ENCODE data around the gene INHBE. TPM values are rescaled to one million over a fixed set of nuclear protein-coding genes. Genes with fewer than 3 reads are reported as not detected.

INHBE gene
- total and polyA plus RNA-seq, 2 of the 8 experiments (the other 6 are each of a cell fraction or from before 2014, with no cell fraction given): 10.2 to 18.8 TPM

DNA sequence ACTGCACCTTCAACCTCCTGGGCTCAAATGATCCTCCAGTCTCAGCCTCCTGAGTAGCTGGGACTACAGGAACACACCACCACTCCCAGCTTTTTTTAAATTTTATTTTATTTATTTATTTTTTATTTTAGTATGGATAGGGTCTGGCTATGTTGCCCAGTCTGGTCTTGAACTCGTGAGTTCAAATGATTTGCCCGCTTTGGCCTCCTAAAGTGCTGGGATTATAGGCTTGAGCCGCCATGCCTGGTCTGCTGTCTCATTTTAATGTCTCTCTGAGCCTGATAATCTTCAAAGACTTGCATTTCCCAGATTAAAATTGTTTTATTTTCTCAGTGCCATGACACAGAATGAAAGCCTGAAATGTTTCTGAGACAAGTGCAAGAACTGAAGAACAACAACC lies 21.7 kb upstream of the INHBE start:
- no peak overlapping the region for H4K91ac ChIP-seq (replicated peaks; ENCODE audit: insufficient read length, low read length)
- no peak overlapping the region for H2BK12ac ChIP-seq (ENCODE audit: low read depth, low read length)
- FAIRE-seq: no peak
- H2AFZ ChIP-seq (ENCODE audit: low read length): no peak overlapping the region
- WGBS, 2 experiments (ENCODE audit: extremely low coverage in 1 of 2, insufficient coverage in 1 of 2, insufficient read length in 1 of 2, insufficient replicate concordance in 2 of 2, low coverage in 1 of 2, low lambda C conversion rate in 2 of 2, missing lambda C conversion rate in 1 of 2): 61% methylated on average over 3 of the region's 3 CpGs; no CpG with 5 or more reads in 1 of the 2 experiments
- H3K79me2 ChIP-seq (ENCODE audit: control insufficient read depth in 1 of 2, insufficient read depth in 2 of 2, low read length in 2 of 2): peaks cover 0 to 14% of the 10 kb centered on the region in 2 experiments; a peak in 2 of 4 replicates
- DNase-seq (ENCODE audit: low read depth in 1 of 2, low spot score in 2 of 2): no peak
- no peak overlapping the region for H3K14ac ChIP-seq (ENCODE audit: insufficient read length)
- H3K4me3 ChIP-seq (ENCODE audit: extremely low read depth in 1 of 4, insufficient read depth in 2 of 4, low read depth in 3 of 4, low read length in 4 of 4): no peak overlapping the region
- H3K4ac ChIP-seq (replicated peaks; ENCODE audit: insufficient read length, low read depth, low read length): no peak overlapping the region
- H2BK5ac ChIP-seq (ENCODE audit: low read depth, low read length): no peak overlapping the region
- no peak overlapping the region for H3K9ac ChIP-seq (replicated peaks in 1 of 4; ENCODE audit: extremely low read depth in 1 of 4, low read depth in 3 of 4, low read length in 3 of 4)
- no peaks in the 10 kb centered on the region for H3K9me3 ChIP-seq (ENCODE audit: insufficient read depth in 2 of 2, low read depth in 1 of 2, low read length in 1 of 2)
- no peak overlapping the region for H4K5ac ChIP-seq (ENCODE audit: insufficient read length, low read depth, low read length)
- H3K4me2 ChIP-seq (ENCODE audit: insufficient read depth in 1 of 2, low read depth in 2 of 2, low read length in 2 of 2): no peak overlapping the region
- no peak overlapping the region for H2AK5ac ChIP-seq (ENCODE audit: low read depth, low read length)
- H4K20me1 ChIP-seq (replicated peaks in 1 of 2; ENCODE audit: control insufficient read depth in 1 of 2, insufficient read depth in 2 of 2, low read length in 2 of 2): no peaks in the 10 kb centered on the region
- no peak overlapping the region for H3K27ac ChIP-seq (ENCODE audit: low read depth, low read length)
- H3K4me1 ChIP-seq (replicated peaks in 1 of 4; ENCODE audit: control insufficient read depth in 3 of 4, insufficient read depth in 4 of 4, low read length in 3 of 4): peaks cover 0 to 5% (median 2%) of the 10 kb centered on the region in 4 experiments; a peak in 5 of 7 replicates
- H2BK20ac ChIP-seq (ENCODE audit: low read length): no peak overlapping the region
- CTCF ChIA-PET (ENCODE audit: partially characterized antibody): interaction anchor here (0.8 to 7.7 kb wide), 7 partner anchors 19 to 219 kb away, joined by 3 to 112 read pairs (median 3); partner anchors contain the start of gene INHBE
- no peak overlapping the region for H3K56ac ChIP-seq (replicated peaks; ENCODE audit: insufficient read length, low read depth, low read length)
- H2BK120ac ChIP-seq (replicated peaks; ENCODE audit: low read depth, low read length): no peak overlapping the region
- H3K27me3 ChIP-seq (replicated peaks in 1 of 4; ENCODE audit: control insufficient read depth in 3 of 4, extremely low read depth in 1 of 4, insufficient read depth in 3 of 4, low read length in 3 of 4): no peaks in the 10 kb centered on the region
- peaks cover 3% of the 10 kb centered on the region; the same call in 1 of the 2 replicates for H3K23me2 ChIP-seq (ENCODE audit: low read depth, low read length)
- no peak overlapping the region for H3K18ac ChIP-seq (ENCODE audit: extremely low read depth, low read length)
- H4K8ac ChIP-seq (ENCODE audit: extremely low read depth, insufficient read depth, low read length): no peak overlapping the region
- peaks cover 3% of the 10 kb centered on the region for H3K79me1 ChIP-seq (ENCODE audit: low read depth, low read length)
- no peaks in the 10 kb centered on the region for H3K36me3 ChIP-seq (ENCODE audit: control insufficient read depth in 2 of 4, insufficient read depth in 4 of 4, low read length in 3 of 4)
- POLR2A ChIA-PET (ENCODE audit: partially characterized antibody): interaction anchor here (1.1 to 13.2 kb wide), 3 partner anchors 9 to 182 kb away, joined by 3 to 168 read pairs (median 5); partner anchors contain the start of genes INHBE and STAC3
- H3K23ac ChIP-seq (ENCODE audit: insufficient read length): no peak overlapping the region
- H2BK15ac ChIP-seq (ENCODE audit: low read length): no peak overlapping the region
- no peak for TF ChIP-seq SUZ12 (IDR thresholded peaks at IDR 0.05; ENCODE audit: low read length)
- TF ChIP-seq PHF8 (conservative IDR thresholded peaks at IDR 0.05; ENCODE audit: low read depth, low read length): no peak
- TF ChIP-seq POLR2AphosphoS5 (IDR thresholded peaks at IDR 0.05; ENCODE audit: low read depth, low read length): no peak
- TF ChIP-seq NANOG (IDR thresholded peaks at IDR 0.05; ENCODE audit: insufficient read depth, low read depth, low read length, poor library complexity, severe bottlenecking): no peak
- TF ChIP-seq TBP (IDR thresholded peaks at IDR 0.05; ENCODE audit: low read depth, low read length): no peak
- TF ChIP-seq BRCA1 (IDR thresholded peaks at IDR 0.05; ENCODE audit: low read depth, low read length): no peak
- no peak for TF ChIP-seq JUN (IDR thresholded peaks at IDR 0.05; ENCODE audit: low read depth, low read length)
